HCT116 (cell line): Measurements from ENCODE around the gene AUTS2. TPM values are rescaled to one million over a fixed set of nuclear protein-coding genes. Genes with fewer than 3 reads are reported as not detected.

Experiments used
- ATAC-seq: fragments of 200-7000 bp; cut with Tn5 transposase; 2 replicates; pipeline ENCODE4 v1.9.1; 2020; ENCODE audit warnings: mild to moderate bottlenecking, moderate library complexity
- BruUV-seq: library from RNA; stranded (reverse); fragments of 400-500 nt; replicated peaks from 2 replicates; lab custom pipeline; 2021; lab: Mats Ljungman, UMichigan
- CTCF ChIA-PET: fragments of 300-600 bp; sonication (Branson Sonifier 250); formaldehyde crosslinking; loops from one replicate; lab custom pipeline; 2021; ENCODE audit warnings: antibody characterized with exemption; lab: Charles Lee
- POLR2A ChIA-PET: fragments of 300-600, 350-600 bp; sonication (Branson Sonifier 250); formaldehyde crosslinking; loops from one replicate; lab custom pipeline; 2021; ENCODE audit warnings: antibody characterized with exemption; lab: Charles Lee
- RAD21 ChIA-PET, 2 experiments: fragments of 300-600 bp; sonication (Branson Sonifier 250); formaldehyde crosslinking; loops; one replicate each; lab custom pipeline; 2023; ENCODE audit warnings: low total read pairs in 2 of 2; ENCODE audit not compliant: uncharacterized antibody in 2 of 2, unreplicated experiment in 2 of 2, low non-redundant PET in 1 of 2; lab: Charles Lee
- DNase-seq: peaks from one replicate; pipeline ENCODE4 v3.0.0-alpha.2; 2010; ENCODE audit warnings: low read depth, low spot score
- H2AFZ ChIP-seq: fragments of 200-600 bp; shearing (Covaris generic), sonication (generic); 2 replicates; pipeline ENCODE4 v1.6.1; 2017; ENCODE audit warnings: low read depth, mixed run types, mixed read lengths, antibody characterized with exemption, low read length; ENCODE audit not compliant: poor library complexity, severe bottlenecking
- H3K27ac ChIP-seq: 2 replicates; pipeline ENCODE4 v1.5.1; 2012; ENCODE audit warnings: low read depth, low read length
- H3K27me3 ChIP-seq: fragments of 200-600 bp; sonication (generic); 2 replicates; pipeline ENCODE4 v1.6.1; 2016; ENCODE audit warnings: mixed run types, low read length, mixed read lengths; ENCODE audit not compliant: insufficient read depth
- H3K36me3 ChIP-seq, 2 experiments: fragments of 200-500 bp in 1 of 2; fragments of 200-600 bp in 1 of 2; sonication (Bioruptor generic) in 1 of 2; sonication (generic) in 1 of 2; 2 replicates each; pipeline versions ENCODE4 v1.5.1 to v1.6.1; 2014 to 2016; ENCODE audit warnings: low read length in 2 of 2, inconsistent platforms in 1 of 2, mixed read lengths in 1 of 2, mixed run types in 1 of 2; ENCODE audit not compliant: insufficient read depth in 2 of 2, control insufficient read depth in 1 of 2
- H3K4me1 ChIP-seq, 2 experiments: fragments of 200-600 bp in 1 of 2; sonication (generic) in 1 of 2; 2 replicates each; pipeline versions ENCODE4 v1.5.1 to v1.6.1; 2012 to 2017; ENCODE audit warnings: low read length in 2 of 2, inconsistent platforms in 1 of 2, mild to moderate bottlenecking in 1 of 2, mixed read lengths in 1 of 2, mixed run types in 1 of 2, moderate library complexity in 1 of 2; ENCODE audit not compliant: insufficient read depth in 2 of 2, control insufficient read depth in 1 of 2
- H3K4me2 ChIP-seq: fragments of 200-600 bp; sonication (generic); 2 replicates; pipeline ENCODE4 v1.6.1; 2017; ENCODE audit warnings: mixed run types, low read length, mixed read lengths
- H3K4me3 ChIP-seq, 2 experiments: fragments of 200-600 bp in 1 of 2; sonication (generic) in 1 of 2; replicated peaks in 1 of 2; 2 replicates each; pipeline ENCODE4 v1.5.1; 2011 to 2016; ENCODE audit warnings: low read length in 2 of 2, control low read depth in 1 of 2, low read depth in 1 of 2, mild to moderate bottlenecking in 1 of 2, mixed read lengths in 1 of 2, mixed run types in 1 of 2
- H3K79me2 ChIP-seq: fragments of 200-600 bp; sonication (generic); 2 replicates; pipeline ENCODE4 v1.6.1; 2017; ENCODE audit warnings: mild to moderate bottlenecking, mixed run types, low read length, moderate library complexity, mixed read lengths; ENCODE audit not compliant: insufficient read depth
- H3K9ac ChIP-seq: fragments of 200-600 bp; sonication (generic); 2 replicates; pipeline ENCODE4 v1.6.1; 2016; ENCODE audit warnings: low read length, mixed read lengths
- H3K9me2 ChIP-seq: fragments of 200-600 bp; sonication (generic), shearing (Covaris generic); 2 replicates; pipeline ENCODE4 v1.6.1; 2017; ENCODE audit warnings: mixed run types, mild to moderate bottlenecking, moderate library complexity; ENCODE audit not compliant: insufficient read depth
- H3K9me3 ChIP-seq, 2 experiments: fragments of 200-500 bp in 1 of 2; fragments of 200-600 bp in 1 of 2; sonication (Bioruptor generic) in 1 of 2; sonication (generic) in 1 of 2; 2 replicates each; pipeline ENCODE4 v1.6.1; 2014 to 2017; ENCODE audit warnings: low read length in 2 of 2, mixed read lengths in 2 of 2, inconsistent platforms in 1 of 2, low read depth in 1 of 2, mild to moderate bottlenecking in 1 of 2, mixed run types in 1 of 2, moderate library complexity in 1 of 2; ENCODE audit not compliant: control insufficient read depth in 1 of 2, insufficient read depth in 1 of 2
- H4K20me1 ChIP-seq: fragments of 200-600 bp; sonication (generic), shearing (Covaris generic); 2 replicates; pipeline ENCODE4 v1.6.1; 2017; ENCODE audit warnings: mixed run types, mild to moderate bottlenecking, moderate library complexity; ENCODE audit not compliant: insufficient read depth
- ATF3 ChIP-seq: IDR thresholded peaks from 2 replicates; pipeline ENCODE4 v1.6.1; 2012
- CEBPB ChIP-seq: IDR thresholded peaks from 2 replicates; pipeline ENCODE4 v1.6.1; 2012; ENCODE audit warnings: low read depth
- CTCF ChIP-seq, 3 experiments: fragments of 200-600 bp in 1 of 3; sonication (generic) in 1 of 3; IDR thresholded peaks in 2 of 3; conservative IDR thresholded peaks in 1 of 3; 2 replicates each; pipeline ENCODE4 v1.5.1; 2012 to 2017; ENCODE audit warnings: low read depth in 2 of 3, low read length in 2 of 3, antibody characterized with exemption in 1 of 3, borderline replicate concordance in 1 of 3, control low read depth in 1 of 3, mild to moderate bottlenecking in 1 of 3, mixed read lengths in 1 of 3, mixed run types in 1 of 3, moderate library complexity in 1 of 3; ENCODE audit not compliant: insufficient read depth in 1 of 3
- EGR1 ChIP-seq: IDR thresholded peaks from 2 replicates; pipeline ENCODE4 v1.6.1; 2012; ENCODE audit warnings: low read depth
- EZH2 ChIP-seq: fragments of 200-600 bp; sonication (generic); IDR thresholded peaks from 2 replicates; pipeline ENCODE4 v1.6.1; 2017; ENCODE audit warnings: antibody characterized with exemption, mixed run types
- MAX ChIP-seq: IDR thresholded peaks from 2 replicates; pipeline ENCODE4 v1.6.1; 2012
- POLR2A ChIP-seq: IDR thresholded peaks from 2 replicates; pipeline ENCODE4 v1.7.0; 2011; ENCODE audit warnings: borderline replicate concordance; ENCODE audit not compliant: insufficient read depth, insufficient read length; ENCODE audit errors: extremely low read depth
- RAD21 ChIP-seq: IDR thresholded peaks from 2 replicates; pipeline ENCODE4 v1.6.1; 2012; ENCODE audit warnings: low read depth, mild to moderate bottlenecking
- REST ChIP-seq: IDR thresholded peaks from 2 replicates; pipeline ENCODE4 v1.6.1; 2012; ENCODE audit warnings: low read depth
- SRF ChIP-seq: IDR thresholded peaks from 2 replicates; pipeline ENCODE4 v1.6.1; 2012; ENCODE audit warnings: low read depth
- YY1 ChIP-seq: IDR thresholded peaks from 2 replicates; pipeline ENCODE4 v1.6.1; 2011; ENCODE audit warnings: low read length, low read depth, moderate library complexity, mild to moderate bottlenecking; ENCODE audit not compliant: insufficient replicate concordance; ENCODE audit errors: extremely low read depth
- ZFX ChIP-seq: fragments of 450-650 bp; IDR thresholded peaks from 2 replicates; pipeline ENCODE4 v1.6.1; 2017
- intact Hi-C: fragments of 100-400 bp; cut with micrococcal nuclease; formaldehyde crosslinking; loops from 2 replicates; pipeline ENCODE4 v1.10.0; 2022
- total RNA-seq: library from RNA; stranded (reverse); gene quantifications from one replicate; pipeline ENCODE4 v1.2.1, GENCODE V29; 2021; ENCODE audit not compliant: unreplicated experiment

Gene AUTS2
- total RNA-seq, 1 experiment from 2014 or later: 0.93 TPM

- no peak for TF ChIP-seq CEBPB
- no peak for TF ChIP-seq SRF
- no peak for TF ChIP-seq RAD21
- no peak for TF ChIP-seq ATF3
- TF ChIP-seq, all 23 proteins: peak for 0
- ChIA-PET RAD21 (no interaction called here), POLR2A (no interaction called here), CTCF (no interaction called here)
- H3K4me1 ChIP-seq: no peaks in the 10 kb centered on the region
- H3K27me3 ChIP-seq: no peaks in the 10 kb centered on the region
- H2AFZ ChIP-seq: no peak overlapping the region
- BruUV-seq: no TSS peak
- no peak overlapping the region for H3K4me3 ChIP-seq
- ATAC-seq (no peak), DNase-seq (no peak)
- H3K9ac ChIP-seq: no peak overlapping the region
- no peak overlapping the region for H3K4me2 ChIP-seq
- peaks cover 14 to 20% of the 10 kb centered on the region in 2 experiments; a peak in 2 of 4 replicates for H3K9me3 ChIP-seq
- no peaks in the 10 kb centered on the region for H3K36me3 ChIP-seq
- intact Hi-C loops: no loop called here
- no peaks in the 10 kb centered on the region for H3K79me2 ChIP-seq
- H3K9me2 ChIP-seq: no peaks in the 10 kb centered on the region
- H3K27ac ChIP-seq: no peak overlapping the region
- no peaks in the 10 kb centered on the region for H4K20me1 ChIP-seq
These were observed 110.6 kb downstream of the AUTS2 start for GRCh38 chr7:69708857-69709256.

- ChIA-PET RAD21 (no interaction called here), CTCF (no interaction called here), POLR2A (no interaction called here)
- Histone ChIP-seq H3K27ac (no peak overlapping the region), H3K27me3 (no peaks in the 10 kb centered on the region), H3K79me2 (no peaks in the 10 kb centered on the region), H2AFZ (no peak overlapping the region), H3K4me2 (no peak overlapping the region), H3K4me1 (no peaks in the 10 kb centered on the region), H3K36me3 (no peaks in the 10 kb centered on the region), H3K9me2 (no peaks in the 10 kb centered on the region), H3K4me3 (no peak overlapping the region), H3K9ac (no peak overlapping the region), H4K20me1 (no peaks in the 10 kb centered on the region), H3K9me3 (peaks cover 11 to 25% of the 10 kb centered on the region in 2 experiments; a peak in 2 of 4 replicates)
- no peak for ATAC-seq
- TF ChIP-seq MAX: no peak
- TF ChIP-seq ZFX: no peak
- no peak for TF ChIP-seq EGR1
- no peak for TF ChIP-seq YY1
- TF ChIP-seq EZH2: no peak
- no peak for TF ChIP-seq CTCF (IDR thresholded peaks at IDR 0.05 in 2 of 3, conservative IDR thresholded peaks at IDR 0.05 in 1 of 3; ENCODE audit: borderline replicate concordance in 1 of 3, insufficient read depth in 1 of 3, low read depth in 2 of 3, low read length in 2 of 3)
- no peak for TF ChIP-seq ATF3
- TF ChIP-seq REST: no peak
- TF ChIP-seq POLR2A: no peak
- intact Hi-C loops: no loop called here
- BruUV-seq: no TSS peak
- no peak for DNase-seq
These were observed 112.6 kb downstream of the AUTS2 start for GRCh38 chr7:69710768-69711438.
